HG02938 (cell line): ENCODE measurements around the gene FBXW8.
A peak's percentile ranks its signal among the peaks of the same experiment; 100 is the strongest.

ENCODE experiments used
- ATAC-seq: cut with Tn5 transposase; IDR thresholded peaks from one replicate; pipeline ENCODE4 v1.9.1; 2021; ENCODE audit warnings: mild to moderate bottlenecking, moderate library complexity; ENCODE audit not compliant: unreplicated experiment

The FBXW8 gene

GRCh38 chr12:116922194-116922897, 11.6 kb downstream of the FBXW8 start:
- ATAC-seq = peak; percentile 64

GRCh38 chr12:116924558-116925453, 14.1 kb downstream of the FBXW8 start:
- peak; percentile 87 for ATAC-seq

- ATAC-seq = no peak
Measured at GRCh38 chr12:116926283-116927243, 15.8 kb downstream of the FBXW8 start.

- ATAC-seq = no peak
Measured at GRCh38 chr12:116927244-116927940, 16.6 kb downstream of the FBXW8 start.

GRCh38 chr12:116928504-116928903, 17.8 kb downstream of the FBXW8 start:
- no peak for ATAC-seq

- ATAC-seq = no peak
Measured at GRCh38 chr12:116929885-116930284, 19.1 kb downstream of the FBXW8 start.

- no peak for ATAC-seq
Measured at GRCh38 chr12:116931665-116932064, 20.9 kb downstream of the FBXW8 start.

GRCh38 chr12:116933091-116933490, 22.3 kb downstream of the FBXW8 start:
- ATAC-seq = no peak

- no peak for ATAC-seq
Measured at GRCh38 chr12:116933512-116934246, 22.9 kb downstream of the FBXW8 start.

GRCh38 chr12:116934908-116935705, 24.4 kb downstream of the FBXW8 start:
- ATAC-seq = no peak

GRCh38 chr12:116937640-116938039, 26.9 kb downstream of the FBXW8 start:
- no peak for ATAC-seq

GRCh38 chr12:116939734-116940133, 29.0 kb downstream of the FBXW8 start:
- no peak for ATAC-seq

GRCh38 chr12:116941188-116941587, 30.4 kb downstream of the FBXW8 start:
- no peak for ATAC-seq

GRCh38 chr12:116943419-116944372, 32.9 kb downstream of the FBXW8 start:
- ATAC-seq = no peak

- no peak for ATAC-seq
Measured at GRCh38 chr12:116945886-116946550, 35.3 kb downstream of the FBXW8 start.

GRCh38 chr12:116948298-116948697, 37.5 kb downstream of the FBXW8 start:
- ATAC-seq = no peak

- ATAC-seq = no peak
Measured at GRCh38 chr12:116950628-116951325, 40.0 kb downstream of the FBXW8 start.
